Smooth muscle cell (in vitro differentiated cells): Measurements from ENCODE around the gene HS1BP3. TPM values are rescaled to one million over a fixed set of nuclear protein-coding genes. Genes with fewer than 3 reads are reported as not detected.

Source experiments
- DNase-seq: peaks from one replicate; lab custom pipeline; 2025; ENCODE audit not compliant: unreplicated experiment; lab: John Stamatoyannopoulos, UW
- H2AFZ ChIP-seq: fragments of 200-600 bp; sonication (generic); 2 replicates; pipeline ENCODE4 v1.6.0; 2016; ENCODE audit warnings: antibody characterized with exemption, low read depth, mild to moderate bottlenecking
- H3F3A ChIP-seq: fragments of 200-600 bp; sonication (generic); 2 replicates; pipeline ENCODE4 v1.6.0; 2017; ENCODE audit warnings: antibody characterized with exemption, low read depth
- H3K27ac ChIP-seq: fragments of 200-600 bp; sonication (generic); 2 replicates; pipeline ENCODE4 v1.5.1; 2016; ENCODE audit warnings: low read depth, mild to moderate bottlenecking
- H3K27me3 ChIP-seq: fragments of 200-600 bp; sonication (generic); 2 replicates; pipeline ENCODE4 v1.6.1; 2016; ENCODE audit warnings: low read depth, mild to moderate bottlenecking
- H3K36me3 ChIP-seq: fragments of 200-600 bp; sonication (generic); 2 replicates; pipeline ENCODE4 v1.5.1; 2016; ENCODE audit warnings: low read depth
- H3K4me1 ChIP-seq: fragments of 200-600 bp; sonication (generic); 2 replicates; pipeline ENCODE4 v1.5.1; 2016; ENCODE audit warnings: low read depth
- H3K4me2 ChIP-seq: fragments of 200-600 bp; sonication (generic); 2 replicates; pipeline ENCODE4 v1.6.0; 2016; ENCODE audit warnings: mild to moderate bottlenecking
- H3K4me3 ChIP-seq: fragments of 200-600 bp; sonication (generic); 2 replicates; pipeline ENCODE4 v1.5.1; 2016; ENCODE audit warnings: mild to moderate bottlenecking
- H3K79me2 ChIP-seq: fragments of 200-600 bp; sonication (generic); 2 replicates; pipeline ENCODE4 v1.6.0; 2016; ENCODE audit warnings: low read depth, mild to moderate bottlenecking
- H3K9ac ChIP-seq: fragments of 200-600 bp; sonication (generic); 2 replicates; pipeline ENCODE4 v1.6.0; 2016; ENCODE audit warnings: low read depth
- H3K9me3 ChIP-seq: fragments of 200-600 bp; sonication (generic); replicated peaks from 2 replicates; pipeline ENCODE4 v1.5.1; 2016; ENCODE audit warnings: low read depth
- H4K20me1 ChIP-seq: fragments of 200-600 bp; sonication (generic); 2 replicates; pipeline ENCODE4 v1.6.0; 2016; ENCODE audit warnings: low read depth
- CTCF ChIP-seq: fragments of 200-600 bp; sonication (generic); IDR thresholded peaks from 2 replicates; pipeline ENCODE4 v1.5.1; 2017; ENCODE audit warnings: borderline replicate concordance, mild to moderate bottlenecking, antibody characterized with exemption; ENCODE audit not compliant: insufficient read depth, poor library complexity, severe bottlenecking
- WGBS: methylation state at CpG from one replicate; pipeline ENCODE4 v1.1.7; 2016; ENCODE audit warnings: low lambda C conversion rate; 5-methylcytosine and 5-hydroxymethylcytosine counted together
- polyA plus RNA-seq: library from polyadenylated mRNA; unstranded; fragments of >200 nt; fragmentation: Nextera tagmentation; extraction: Ambion mirVana; gene quantifications from 2 replicates; pipeline ENCODE4 v1.2.1, GENCODE V29; 2016
- total RNA-seq: library from RNA; depleted of rRNA; stranded (reverse); fragments of >200 nt; gene quantifications from 2 replicates; pipeline ENCODE4 v1.2.3, GENCODE V29; 2014

Gene HS1BP3
- total and polyA plus RNA-seq, 2 experiments from 2014 or later = 9.3 to 20.4 TPM

- WGBS = 38% methylated on average over 17 of the region's 17 CpGs
- TF ChIP-seq CTCF = no peak
- no peak for DNase-seq
Observed at GRCh38 chr2:20664431-20665242, 13.7 kb upstream of the HS1BP3 start.

GRCh38 chr2:20664071-20664390, 13.1 kb upstream of the HS1BP3 start:
- Histone ChIP-seq H3K4me2 (no peak overlapping the region), H3K27me3 (peaks cover 92% of the 10 kb centered on the region), H3K36me3 (no peaks in the 10 kb centered on the region), H3K9me3 (no peaks in the 10 kb centered on the region), H3K4me3 (no peak overlapping the region), H2AFZ (no peak overlapping the region), H3K27ac (no peak overlapping the region), H3K9ac (no peak overlapping the region), H4K20me1 (no peaks in the 10 kb centered on the region), H3K79me2 (no peaks in the 10 kb centered on the region), H3K4me1 (peaks cover 10% of the 10 kb centered on the region), H3F3A (no peaks in the 10 kb centered on the region)
- no peak for TF ChIP-seq CTCF
- DNase-seq = no peak
- 53% methylated on average over 2 of the region's 2 CpGs for WGBS

More at GRCh38 chr2:20664431-20665242, 13.7 kb upstream of the HS1BP3 start:
- Histone ChIP-seq H2AFZ (no peak overlapping the region), H3K36me3 (no peaks in the 10 kb centered on the region), H3K27me3 (peaks cover 92% of the 10 kb centered on the region), H3K4me3 (no peak overlapping the region), H3F3A (no peaks in the 10 kb centered on the region), H3K27ac (no peak overlapping the region), H3K4me2 (no peak overlapping the region), H3K4me1 (peaks cover 15% of the 10 kb centered on the region), H3K79me2 (no peaks in the 10 kb centered on the region), H4K20me1 (no peaks in the 10 kb centered on the region), H3K9me3 (no peaks in the 10 kb centered on the region), H3K9ac (no peak overlapping the region)

- no peak for TF ChIP-seq CTCF
- Histone ChIP-seq H4K20me1 (no peaks in the 10 kb centered on the region), H3F3A (no peaks in the 10 kb centered on the region), H3K36me3 (no peaks in the 10 kb centered on the region), H3K4me3 (no peak overlapping the region), H3K4me2 (no peak overlapping the region), H3K9ac (no peak overlapping the region), H2AFZ (no peak overlapping the region), H3K9me3 (no peaks in the 10 kb centered on the region), H3K79me2 (no peaks in the 10 kb centered on the region), H3K4me1 (peaks cover 10% of the 10 kb centered on the region), H3K27me3 (peaks cover 89% of the 10 kb centered on the region), H3K27ac (no peak overlapping the region)
- 48% methylated on average over 7 of the region's 7 CpGs for WGBS
- no peak for DNase-seq
Observed at GRCh38 chr2:20663196-20664070, 12.5 kb upstream of the HS1BP3 start.
